HG03469 (cell line): ENCODE measurements around the gene FUS.
"Not testable (repeated sequence)": the region's sequence is repeated elsewhere in the genome, so short reads cannot be mapped to it uniquely, and the experiment has no call there.

Experiments
- ATAC-seq: cut with Tn5 transposase; IDR thresholded peaks from one replicate; pipeline ENCODE4 v1.9.1; 2021; ENCODE audit warnings: mild to moderate bottlenecking, moderate library complexity, moderate number of reproducible peaks; ENCODE audit not compliant: unreplicated experiment

Gene FUS

GRCh38 chr16:31143011-31143693 is 36.8 kb upstream of the FUS start:
- ATAC-seq = no peak

GRCh38 chr16:31143694-31144148 is 36.2 kb upstream of the FUS start:
- no peak for ATAC-seq

GRCh38 chr16:31144418-31144817 is 35.5 kb upstream of the FUS start:
- ATAC-seq = not testable (repeated sequence)

- no peak for ATAC-seq
Measured at GRCh38 chr16:31145398-31145990, 34.4 kb upstream of the FUS start.

GRCh38 chr16:31147574-31147973 is 32.4 kb upstream of the FUS start:
- no peak for ATAC-seq

- ATAC-seq = no peak
Measured at GRCh38 chr16:31148281-31148728, 31.6 kb upstream of the FUS start.

- ATAC-seq = no peak
Measured at GRCh38 chr16:31148896-31149295, 31.0 kb upstream of the FUS start.

GRCh38 chr16:31149332-31149731 is 30.6 kb upstream of the FUS start:
- no peak for ATAC-seq

- no peak for ATAC-seq
Measured at GRCh38 chr16:31149894-31150890, 29.7 kb upstream of the FUS start, which contains the start of gene PRSS36. PRSS36 (minus strand) TSS chr16:31150066; CDS start chr16:31150035, 31 bp downstream.

GRCh38 chr16:31150976-31151375 is 29.0 kb upstream of the FUS start:
- ATAC-seq = not testable (repeated sequence)

GRCh38 chr16:31157136-31157535 is 22.8 kb upstream of the FUS start:
- no peak for ATAC-seq

GRCh38 chr16:31167315-31167714 is 12.6 kb upstream of the FUS start:
- ATAC-seq = no peak

- no peak for ATAC-seq
Measured at GRCh38 chr16:31168848-31169247, 11.1 kb upstream of the FUS start.

GRCh38 chr16:31170048-31170447 is 9.9 kb upstream of the FUS start:
- ATAC-seq = not testable (repeated sequence)

GRCh38 chr16:31177136-31177535 is 2.8 kb upstream of the FUS start:
- no peak for ATAC-seq

- peak; percentile 2 for ATAC-seq
Measured at GRCh38 chr16:31179219-31179746, 656 bp upstream of the FUS start.

- no peak for ATAC-seq
Measured at GRCh38 chr16:31181102-31181830, 1.3 kb downstream of the FUS start.

- no peak for ATAC-seq
Measured at GRCh38 chr16:31182391-31182790, 2.5 kb downstream of the FUS start.

GRCh38 chr16:31183432-31184428 is 3.8 kb downstream of the FUS start:
- ATAC-seq = no peak
